MM.1S (cell line): Measurements from ENCODE around the gene HSD11B2.

Experiments
- DNase-seq: peaks from one replicate; pipeline ENCODE4 v3.0.0-alpha.2; 2015
- H2AFZ ChIP-seq: fragments of 300-600 bp; sonication (generic); 2 replicates; pipeline ENCODE4 v1.6.0; 2016; ENCODE audit warnings: antibody characterized with exemption, low read length
- H3F3A ChIP-seq: fragments of 300-600 bp; sonication (generic); 2 replicates; pipeline ENCODE4 v1.6.1; 2016; ENCODE audit warnings: mild to moderate bottlenecking, antibody characterized with exemption, low read length, moderate library complexity, mixed read lengths; ENCODE audit not compliant: insufficient read depth
- H3K27ac ChIP-seq: fragments of 300-600 bp; sonication (generic); 2 replicates; pipeline ENCODE4 v1.5.1; 2016; ENCODE audit warnings: mild to moderate bottlenecking, low read length
- H3K27me3 ChIP-seq: fragments of 300-600 bp; sonication (generic); replicated peaks from 2 replicates; pipeline ENCODE4 v1.6.0; 2016; ENCODE audit warnings: low read length; ENCODE audit not compliant: insufficient read depth
- H3K36me3 ChIP-seq: fragments of 300-600 bp; sonication (generic); replicated peaks from 2 replicates; pipeline ENCODE4 v1.6.1; 2016; ENCODE audit warnings: mild to moderate bottlenecking, low read length, mixed read lengths; ENCODE audit not compliant: insufficient read depth
- H3K4me1 ChIP-seq: fragments of 300-600 bp; sonication (generic); 2 replicates; pipeline ENCODE4 v1.6.1; 2016; ENCODE audit warnings: low read length, mixed read lengths
- H3K4me2 ChIP-seq: fragments of 300-600 bp; sonication (generic); 2 replicates; pipeline ENCODE4 v1.6.0; 2016; ENCODE audit warnings: low read depth, low read length
- H3K4me3 ChIP-seq: fragments of 300-600 bp; sonication (generic); 2 replicates; pipeline ENCODE4 v1.5.1; 2016; ENCODE audit warnings: low read length, mixed read lengths
- H3K79me2 ChIP-seq: fragments of 300-600 bp; sonication (generic); 2 replicates; pipeline ENCODE4 v1.6.1; 2016; ENCODE audit warnings: mixed run types, low read length, mixed read lengths
- H3K9ac ChIP-seq: fragments of 300-600 bp; sonication (generic); 2 replicates; pipeline ENCODE4 v1.6.1; 2016; ENCODE audit warnings: low read length, mixed read lengths
- H3K9me2 ChIP-seq: fragments of 300-600 bp; sonication (generic); replicated peaks from 2 replicates; pipeline ENCODE4 v1.6.1; 2016; ENCODE audit warnings: mild to moderate bottlenecking, low read length, mixed read lengths; ENCODE audit not compliant: insufficient read depth
- H3K9me3 ChIP-seq: fragments of 300-600 bp; sonication (generic); replicated peaks from 2 replicates; pipeline ENCODE4 v1.6.1; 2016; ENCODE audit warnings: mild to moderate bottlenecking, low read length, mixed read lengths; ENCODE audit not compliant: insufficient read depth
- H4K20me1 ChIP-seq: fragments of 300-600 bp; sonication (generic); 2 replicates; pipeline ENCODE4 v1.6.1; 2016; ENCODE audit warnings: mild to moderate bottlenecking, low read length, moderate library complexity, mixed read lengths; ENCODE audit not compliant: insufficient read depth
- EZH2 ChIP-seq: fragments of 300-600 bp; sonication (generic); optimal IDR thresholded peaks from 2 replicates; pipeline ENCODE3; 2017; ENCODE audit warnings: low read depth, mild to moderate bottlenecking, antibody characterized with exemption, low read length, mixed read lengths
- EZH2phosphoT487 ChIP-seq: fragments of 300-600 bp; sonication (generic); IDR thresholded peaks from 2 replicates; pipeline ENCODE4 v1.6.1; 2018; ENCODE audit warnings: antibody characterized with exemption, low read length
- TF ChIP-seq, protein P1 (sequence below): fragments of 300-600 bp; sonication (generic); IDR thresholded peaks from 2 replicates; pipeline ENCODE4 v1.5.1; 2016; ENCODE audit warnings: antibody characterized with exemption, low read length, mixed read lengths

Gene HSD11B2

DNA sequence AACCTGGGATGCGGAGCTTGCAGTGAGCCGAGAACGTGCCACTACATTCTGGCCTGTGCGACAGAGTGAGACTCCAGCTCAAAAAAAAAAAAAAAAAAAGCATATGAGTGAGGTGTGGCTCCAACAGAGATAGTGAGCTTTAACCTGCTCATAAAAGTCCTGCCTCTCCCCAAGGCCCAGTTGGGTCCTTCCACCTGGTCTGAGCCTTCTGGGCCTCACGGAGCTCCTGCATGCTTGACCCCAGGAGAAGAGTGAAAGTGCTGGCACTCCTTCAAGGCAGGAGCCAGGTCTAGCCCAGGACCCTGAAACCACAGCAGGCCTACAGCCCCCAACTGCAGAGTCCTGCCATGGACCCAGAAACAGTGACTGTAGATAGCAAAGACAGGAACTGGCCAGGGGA is 17.7 kb downstream of the HSD11B2 start:
- no peak for DNase-seq
- Histone ChIP-seq H3K4me1 (no peaks in the 10 kb centered on the region), H3K79me2 (peaks cover 23% of the 10 kb centered on the region), H3K9me2 (no peaks in the 10 kb centered on the region), H3K4me2 (no peak overlapping the region), H3F3A (no peaks in the 10 kb centered on the region), H3K4me3 (no peak overlapping the region), H3K36me3 (no peaks in the 10 kb centered on the region), H3K27ac (no peak overlapping the region), H3K9ac (no peak overlapping the region), H2AFZ (no peak overlapping the region), H3K27me3 (no peaks in the 10 kb centered on the region), H4K20me1 (0 out of 2 replicates have a peak, but pooled peaks cover 2% of the 10 kb centered on the region), H3K9me3 (no peaks in the 10 kb centered on the region)
- TF ChIP-seq EZH2 = no peak
- TF ChIP-seq EZH2phosphoT487 = no peak
- TF ChIP-seq, protein P1, sequence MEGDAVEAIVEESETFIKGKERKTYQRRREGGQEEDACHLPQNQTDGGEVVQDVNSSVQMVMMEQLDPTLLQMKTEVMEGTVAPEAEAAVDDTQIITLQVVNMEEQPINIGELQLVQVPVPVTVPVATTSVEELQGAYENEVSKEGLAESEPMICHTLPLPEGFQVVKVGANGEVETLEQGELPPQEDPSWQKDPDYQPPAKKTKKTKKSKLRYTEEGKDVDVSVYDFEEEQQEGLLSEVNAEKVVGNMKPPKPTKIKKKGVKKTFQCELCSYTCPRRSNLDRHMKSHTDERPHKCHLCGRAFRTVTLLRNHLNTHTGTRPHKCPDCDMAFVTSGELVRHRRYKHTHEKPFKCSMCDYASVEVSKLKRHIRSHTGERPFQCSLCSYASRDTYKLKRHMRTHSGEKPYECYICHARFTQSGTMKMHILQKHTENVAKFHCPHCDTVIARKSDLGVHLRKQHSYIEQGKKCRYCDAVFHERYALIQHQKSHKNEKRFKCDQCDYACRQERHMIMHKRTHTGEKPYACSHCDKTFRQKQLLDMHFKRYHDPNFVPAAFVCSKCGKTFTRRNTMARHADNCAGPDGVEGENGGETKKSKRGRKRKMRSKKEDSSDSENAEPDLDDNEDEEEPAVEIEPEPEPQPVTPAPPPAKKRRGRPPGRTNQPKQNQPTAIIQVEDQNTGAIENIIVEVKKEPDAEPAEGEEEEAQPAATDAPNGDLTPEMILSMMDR = no peak

DNA sequence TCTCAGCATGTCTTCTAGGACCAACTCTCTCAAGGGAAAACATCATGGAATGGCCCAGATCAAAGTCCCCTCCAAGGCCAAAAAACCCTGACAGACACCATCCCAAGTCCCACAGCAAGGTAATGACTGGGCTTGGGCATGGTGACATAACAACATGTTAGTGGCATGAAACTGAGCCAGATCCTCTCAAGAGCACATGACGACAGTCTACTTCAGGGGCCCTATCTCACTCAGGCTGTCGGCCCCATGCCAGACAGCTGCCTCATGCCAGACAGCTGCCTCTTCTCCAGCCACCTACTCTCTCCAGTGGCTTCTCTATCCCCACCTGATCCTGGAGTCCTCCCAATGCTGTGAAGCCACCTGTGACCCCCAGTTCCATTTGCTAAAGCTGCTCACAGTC is 18.4 kb downstream of the HSD11B2 start:
- no peak for TF ChIP-seq EZH2phosphoT487
- TF ChIP-seq EZH2 = no peak
- TF ChIP-seq, protein P1 = no peak
- H3K9ac ChIP-seq = no peak overlapping the region
- no peaks in the 10 kb centered on the region for H3K27me3 ChIP-seq
- DNase-seq = no peak
- no peaks in the 10 kb centered on the region for H3K4me1 ChIP-seq
- no peak overlapping the region for H3K4me2 ChIP-seq
- peaks cover 22% of the 10 kb centered on the region for H3K79me2 ChIP-seq
- no peaks in the 10 kb centered on the region for H3F3A ChIP-seq
- H3K9me2 ChIP-seq = no peaks in the 10 kb centered on the region
- H3K9me3 ChIP-seq = no peaks in the 10 kb centered on the region
- H4K20me1 ChIP-seq = 0 out of 2 replicates have a peak, but pooled peaks cover 2% of the 10 kb centered on the region
- H3K4me3 ChIP-seq = no peak overlapping the region
- no peak overlapping the region for H2AFZ ChIP-seq
- no peak overlapping the region for H3K27ac ChIP-seq
- H3K36me3 ChIP-seq = no peaks in the 10 kb centered on the region

DNA sequence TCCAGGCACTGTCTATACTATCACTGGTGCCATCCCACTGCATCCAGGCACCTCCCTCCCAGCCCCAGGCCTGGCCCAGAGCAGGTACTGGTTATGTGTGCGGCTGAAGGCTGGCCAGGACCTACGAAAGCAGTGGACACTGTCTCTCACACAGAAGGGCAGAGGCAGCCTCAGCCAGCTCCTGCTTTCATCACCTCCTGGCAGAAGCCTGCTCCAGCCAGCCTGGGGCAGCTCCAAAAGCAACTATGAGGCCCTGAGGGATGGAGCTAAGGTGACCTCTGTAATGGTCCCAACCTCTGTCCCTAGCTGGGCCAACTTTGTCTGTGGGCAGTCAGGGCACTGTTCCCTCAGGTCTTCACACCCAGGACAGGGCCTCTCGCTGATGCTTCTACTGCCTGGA is 18.8 kb downstream of the HSD11B2 start:
- H3F3A ChIP-seq = no peaks in the 10 kb centered on the region
- H3K4me1 ChIP-seq = no peaks in the 10 kb centered on the region
- H3K27ac ChIP-seq = no peak overlapping the region
- DNase-seq = no peak
- TF ChIP-seq, protein P1 = no peak
- TF ChIP-seq EZH2phosphoT487 (no peak), EZH2 (no peak)
- no peak overlapping the region for H3K9ac ChIP-seq
- H2AFZ ChIP-seq = no peak overlapping the region
- no peaks in the 10 kb centered on the region for H3K36me3 ChIP-seq
- H3K4me2 ChIP-seq = no peak overlapping the region
- no peaks in the 10 kb centered on the region for H3K9me2 ChIP-seq
- no peak overlapping the region for H3K4me3 ChIP-seq
- 0 out of 2 replicates have a peak, but pooled peaks cover 2% of the 10 kb centered on the region for H4K20me1 ChIP-seq
- peaks cover 24% of the 10 kb centered on the region for H3K79me2 ChIP-seq
- no peaks in the 10 kb centered on the region for H3K27me3 ChIP-seq
- no peaks in the 10 kb centered on the region for H3K9me3 ChIP-seq
